GM19193 (cell line): ENCODE data around the gene SLC26A9.

Experiments
- POLR2A ChIP-seq: IDR thresholded peaks from 4 replicates; pipeline ENCODE4 v1.6.1; 2011; ENCODE audit not compliant: insufficient read depth, insufficient read length; ENCODE audit errors: extremely low read depth

Gene SLC26A9

GRCh38 chr1:205915354-205915990 is 27.8 kb downstream of the SLC26A9 start:
- no peak for TF ChIP-seq POLR2A

GRCh38 chr1:205914730-205915129 is 28.5 kb downstream of the SLC26A9 start:
- no peak for TF ChIP-seq POLR2A

- no peak for TF ChIP-seq POLR2A
Observed at GRCh38 chr1:205914155-205914507, 29.1 kb downstream of the SLC26A9 start.

GRCh38 chr1:205913451-205914154 is 29.7 kb downstream of the SLC26A9 start:
- TF ChIP-seq POLR2A: no peak

- no peak for TF ChIP-seq POLR2A
Observed at GRCh38 chr1:205907794-205908193, 35.5 kb downstream of the SLC26A9 start.

- no peak for TF ChIP-seq POLR2A
Observed at GRCh38 chr1:205896351-205896750, 46.9 kb downstream of the SLC26A9 start.

- no peak for TF ChIP-seq POLR2A
Observed at GRCh38 chr1:205883792-205884191, 59.5 kb downstream of the SLC26A9 start.

- TF ChIP-seq POLR2A: no peak
Observed at GRCh38 chr1:205880923-205881322, 62.3 kb downstream of the SLC26A9 start.

GRCh38 chr1:205879974-205880373 is 63.3 kb downstream of the SLC26A9 start:
- no peak for TF ChIP-seq POLR2A

- TF ChIP-seq POLR2A: no peak
Observed at GRCh38 chr1:205878026-205878425, 65.2 kb downstream of the SLC26A9 start.

GRCh38 chr1:205870236-205870635 is 73.0 kb downstream of the SLC26A9 start:
- no peak for TF ChIP-seq POLR2A
